Measurements from ENCODE around the gene PPP1R12B. TPM values are rescaled to one million over a fixed set of nuclear protein-coding genes. Genes with fewer than 3 reads are reported as not detected.

Gene PPP1R12B
- total RNA-seq, 1 donor from 2014 or later: 44.9 TPM

DNA sequence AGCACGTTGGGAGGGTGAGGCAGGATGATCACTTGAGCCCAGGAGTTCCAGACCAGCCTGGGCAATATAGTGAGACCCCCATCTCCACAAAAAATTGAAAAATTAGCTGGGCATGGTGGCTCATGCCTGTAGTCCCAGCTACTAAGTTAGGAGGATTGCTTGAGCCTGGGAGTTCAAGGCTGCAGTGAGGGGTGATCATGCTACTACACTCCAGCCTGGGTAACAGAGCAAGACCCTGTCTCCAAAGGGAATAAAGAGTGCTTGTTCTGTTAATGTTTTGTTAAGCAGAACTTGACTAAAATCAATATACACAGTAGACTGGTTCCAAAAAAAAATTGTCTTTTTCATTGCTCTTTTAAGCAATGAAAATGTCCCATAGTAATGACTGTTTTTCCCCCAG is 215.3 kb downstream of the PPP1R12B start:
- Mint-ChIP-seq H3K4me1 (ENCODE audit: low read depth) (peaks cover 28% of the 10 kb centered on the region), H3K27me3 (no peaks in the 10 kb centered on the region), H3K9me3 (ENCODE audit: low read depth) (no peaks in the 10 kb centered on the region), H3K27ac (no peak overlapping the region), H3K4me3 (ENCODE audit: low read depth) (no peak overlapping the region), H3K36me3 (ENCODE audit: insufficient read depth) (peaks cover 3% of the 10 kb centered on the region)
- TF ChIP-seq, protein P1, sequence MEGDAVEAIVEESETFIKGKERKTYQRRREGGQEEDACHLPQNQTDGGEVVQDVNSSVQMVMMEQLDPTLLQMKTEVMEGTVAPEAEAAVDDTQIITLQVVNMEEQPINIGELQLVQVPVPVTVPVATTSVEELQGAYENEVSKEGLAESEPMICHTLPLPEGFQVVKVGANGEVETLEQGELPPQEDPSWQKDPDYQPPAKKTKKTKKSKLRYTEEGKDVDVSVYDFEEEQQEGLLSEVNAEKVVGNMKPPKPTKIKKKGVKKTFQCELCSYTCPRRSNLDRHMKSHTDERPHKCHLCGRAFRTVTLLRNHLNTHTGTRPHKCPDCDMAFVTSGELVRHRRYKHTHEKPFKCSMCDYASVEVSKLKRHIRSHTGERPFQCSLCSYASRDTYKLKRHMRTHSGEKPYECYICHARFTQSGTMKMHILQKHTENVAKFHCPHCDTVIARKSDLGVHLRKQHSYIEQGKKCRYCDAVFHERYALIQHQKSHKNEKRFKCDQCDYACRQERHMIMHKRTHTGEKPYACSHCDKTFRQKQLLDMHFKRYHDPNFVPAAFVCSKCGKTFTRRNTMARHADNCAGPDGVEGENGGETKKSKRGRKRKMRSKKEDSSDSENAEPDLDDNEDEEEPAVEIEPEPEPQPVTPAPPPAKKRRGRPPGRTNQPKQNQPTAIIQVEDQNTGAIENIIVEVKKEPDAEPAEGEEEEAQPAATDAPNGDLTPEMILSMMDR (IDR thresholded peaks at IDR 0.05; ENCODE audit: unreplicated experiment): no peak
- no peak for DNase-seq (ENCODE audit: low spot score, unreplicated experiment)

DNA sequence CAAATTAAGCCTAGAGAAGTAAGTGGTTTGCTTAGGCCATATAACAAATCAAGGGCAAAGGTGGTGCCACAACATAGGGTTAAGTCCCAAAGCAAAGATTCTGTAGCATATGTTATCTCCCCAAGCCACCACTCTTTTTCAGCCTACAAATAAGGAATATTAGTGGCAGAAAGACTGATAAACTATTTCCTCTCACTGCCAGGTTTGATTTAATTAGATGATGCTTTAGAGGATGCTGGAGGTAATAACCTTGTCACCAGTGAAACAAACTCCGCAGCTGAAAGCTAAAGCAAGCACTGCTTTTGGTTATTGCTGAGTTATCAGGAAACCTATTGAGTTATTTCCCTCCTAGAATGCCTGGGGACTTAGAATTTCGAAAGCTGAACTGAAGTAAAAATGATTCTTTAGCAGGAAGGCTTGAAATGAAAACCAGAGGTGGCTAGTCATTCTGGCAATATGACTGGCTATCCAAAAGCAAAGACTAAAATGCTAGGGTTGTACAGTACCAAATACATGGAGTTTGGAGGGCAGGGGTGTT is 216.5 kb downstream of the PPP1R12B start:
- Mint-ChIP-seq H3K27me3 (no peaks in the 10 kb centered on the region), H3K27ac (no peak overlapping the region), H3K4me1 (ENCODE audit: low read depth) (peaks cover 29% of the 10 kb centered on the region), H3K4me3 (ENCODE audit: low read depth) (no peak overlapping the region), H3K36me3 (ENCODE audit: insufficient read depth) (peaks cover 3% of the 10 kb centered on the region), H3K9me3 (ENCODE audit: low read depth) (no peaks in the 10 kb centered on the region)
- TF ChIP-seq, protein P1 (IDR thresholded peaks at IDR 0.05; ENCODE audit: unreplicated experiment): no peak
- no peak for DNase-seq (ENCODE audit: low spot score, unreplicated experiment)

DNA sequence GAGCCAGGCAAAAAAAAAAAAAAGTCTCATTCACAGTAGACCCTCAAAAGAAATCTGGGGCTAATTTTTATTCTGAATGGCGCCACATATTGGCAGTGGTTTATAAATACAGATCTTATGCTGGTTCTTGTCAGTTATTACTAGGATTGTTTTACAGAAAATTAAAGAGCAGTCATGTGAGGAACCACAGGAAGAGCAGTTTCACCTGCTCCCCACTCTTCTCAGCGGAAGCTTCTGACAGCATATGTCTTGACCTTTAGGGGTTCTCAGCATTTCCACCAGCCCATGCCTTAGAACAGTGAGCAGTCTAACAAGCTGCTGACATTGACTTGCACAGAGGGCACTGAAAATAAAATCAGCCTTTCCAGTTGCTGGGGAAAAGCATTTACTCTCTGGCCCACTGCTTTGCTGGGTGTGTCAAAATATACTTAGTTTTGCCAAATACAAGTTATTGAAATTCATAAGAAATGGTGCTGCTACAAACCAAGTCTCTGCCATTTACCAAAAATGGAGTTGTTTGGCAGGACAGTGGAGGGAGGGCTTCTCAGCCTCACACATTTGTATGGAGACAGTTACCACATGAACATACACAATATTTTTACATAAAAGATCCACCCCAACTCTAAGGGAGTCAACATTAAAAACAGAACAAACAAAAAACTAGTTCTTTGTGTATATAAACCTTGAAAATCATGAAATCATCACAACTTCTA is 217.5 kb downstream of the PPP1R12B start:
- H3K9me3 Mint-ChIP-seq (ENCODE audit: low read depth): no peaks in the 10 kb centered on the region
- peaks cover 29% of the 10 kb centered on the region for H3K4me1 Mint-ChIP-seq (ENCODE audit: low read depth)
- no peak for DNase-seq (ENCODE audit: low spot score, unreplicated experiment)
- no peak overlapping the region for H3K27ac Mint-ChIP-seq
- H3K36me3 Mint-ChIP-seq (ENCODE audit: insufficient read depth): peaks cover 3% of the 10 kb centered on the region
- no peaks in the 10 kb centered on the region for H3K27me3 Mint-ChIP-seq
- H3K4me3 Mint-ChIP-seq (ENCODE audit: low read depth): no peak overlapping the region
- TF ChIP-seq, protein P1 (IDR thresholded peaks at IDR 0.05; ENCODE audit: unreplicated experiment): no peak

DNA sequence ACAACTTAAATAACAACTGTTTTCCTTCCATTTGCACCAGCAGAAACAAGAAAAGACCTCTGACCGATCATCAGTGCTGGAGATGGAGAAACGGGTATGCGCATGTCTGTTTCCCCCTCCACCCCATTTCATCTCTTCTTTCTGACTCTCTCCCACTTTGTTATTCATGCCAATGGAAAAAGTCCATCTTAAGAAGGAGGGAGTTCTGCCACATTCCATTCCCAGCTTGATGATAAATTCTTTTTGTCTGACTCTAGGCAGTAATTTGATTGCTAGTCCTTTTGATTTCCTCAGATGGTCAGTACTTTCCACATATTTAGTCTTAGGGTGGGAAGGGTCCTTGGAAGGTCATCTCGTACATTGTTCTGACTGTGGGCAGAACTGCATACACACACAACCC is 219.2 kb downstream of the PPP1R12B start:
- DNase-seq (ENCODE audit: low spot score, unreplicated experiment): no peak
- Mint-ChIP-seq H3K9me3 (ENCODE audit: low read depth) (no peaks in the 10 kb centered on the region), H3K36me3 (ENCODE audit: insufficient read depth) (peaks cover 3% of the 10 kb centered on the region), H3K4me3 (ENCODE audit: low read depth) (no peak overlapping the region), H3K27me3 (no peaks in the 10 kb centered on the region), H3K4me1 (ENCODE audit: low read depth) (peaks cover 31% of the 10 kb centered on the region), H3K27ac (no peak overlapping the region)
- TF ChIP-seq, protein P1 (IDR thresholded peaks at IDR 0.05; ENCODE audit: unreplicated experiment): no peak

DNA sequence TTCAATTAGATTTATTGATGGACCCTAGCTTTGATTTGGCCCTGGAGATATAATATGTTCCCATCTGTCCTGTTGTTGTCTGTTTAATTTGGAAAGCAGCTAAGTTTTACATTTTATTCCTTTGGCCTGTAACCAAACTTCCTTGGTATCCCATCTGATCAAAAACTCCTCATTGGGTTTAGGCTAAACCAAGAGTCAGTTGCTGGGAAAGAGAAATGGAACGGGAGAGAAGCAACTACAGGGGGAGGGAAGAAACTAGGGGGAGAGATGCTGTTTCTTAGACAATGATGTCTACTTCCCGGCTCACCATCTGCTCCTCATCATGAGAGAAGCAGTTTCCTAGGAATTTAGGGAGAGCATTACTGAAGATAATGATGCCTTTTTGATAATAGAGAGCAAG is 219.9 kb downstream of the PPP1R12B start:
- Mint-ChIP-seq H3K4me3 (ENCODE audit: low read depth) (no peak overlapping the region), H3K36me3 (ENCODE audit: insufficient read depth) (peaks cover 3% of the 10 kb centered on the region), H3K4me1 (ENCODE audit: low read depth) (peaks cover 31% of the 10 kb centered on the region), H3K27me3 (no peaks in the 10 kb centered on the region), H3K27ac (no peak overlapping the region), H3K9me3 (ENCODE audit: low read depth) (no peaks in the 10 kb centered on the region)
- DNase-seq (ENCODE audit: low spot score, unreplicated experiment): no peak
- TF ChIP-seq, protein P1 (IDR thresholded peaks at IDR 0.05; ENCODE audit: unreplicated experiment): no peak

Data from progenitor cell of endocrine pancreas (in vitro differentiated cells).